Inflammatory macrophage (primary cell): Measurements from ENCODE around the gene PGAP6.
"Not testable (repeated sequence)": the region's sequence is repeated elsewhere in the genome, so short reads cannot be mapped to it uniquely, and the experiment has no call there.

Experiments
- DNase-seq, 2 donors: peaks; one replicate each; pipeline ENCODE4 v3.0.0-alpha.2; 2020 to 2022

PGAP6 gene

GRCh38 chr16:366476-366875, 15.3 kb downstream of the PGAP6 start:
- DNase-seq: no peak

- no peak for DNase-seq
Observed at GRCh38 chr16:364595-365491, 16.9 kb downstream of the PGAP6 start.

- DNase-seq: no peak
Observed at GRCh38 chr16:363766-364490, 17.9 kb downstream of the PGAP6 start.

GRCh38 chr16:363110-363765, 18.5 kb downstream of the PGAP6 start:
- no peak for DNase-seq

- DNase-seq: not testable (repeated sequence)
Observed at GRCh38 chr16:362702-362999, 19.1 kb downstream of the PGAP6 start.

GRCh38 chr16:361872-362701, 19.7 kb downstream of the PGAP6 start:
- peak; percentile 69 to 74 for DNase-seq

- DNase-seq: no peak
Observed at GRCh38 chr16:361341-361871, 20.4 kb downstream of the PGAP6 start.

- no peak for DNase-seq
Observed at GRCh38 chr16:360698-361336, 21.0 kb downstream of the PGAP6 start.

- no peak for DNase-seq
Observed at GRCh38 chr16:359871-360697, 21.7 kb downstream of the PGAP6 start.

GRCh38 chr16:359067-359763, 22.6 kb downstream of the PGAP6 start:
- no peak for DNase-seq

GRCh38 chr16:356741-357140, 25.0 kb downstream of the PGAP6 start:
- DNase-seq: no peak

GRCh38 chr16:354971-355461, 26.8 kb downstream of the PGAP6 start:
- no peak for DNase-seq

- no peak for DNase-seq
Observed at GRCh38 chr16:354291-354881, 27.4 kb downstream of the PGAP6 start.

GRCh38 chr16:353404-354290, 28.1 kb downstream of the PGAP6 start:
- DNase-seq: no peak

GRCh38 chr16:352547-353403, 29.0 kb downstream of the PGAP6 start, which contains the start of gene AXIN1:
AXIN1 (minus strand) TSS chr16:352723; CDS start chr16:347025, 5,698 bp downstream.
- DNase-seq: peak; percentile 97 to 99

GRCh38 chr16:351804-352520, 29.8 kb downstream of the PGAP6 start:
- DNase-seq: peak in 1 of 2 donors; percentile 25

GRCh38 chr16:350203-350602, 31.6 kb downstream of the PGAP6 start:
- no peak for DNase-seq
